ENCODE results near the gene OBP2B. TPM values are rescaled to one million over a fixed set of nuclear protein-coding genes. Genes with fewer than 3 reads are reported as not detected.

Gene OBP2B
- polyA plus RNA-seq, 1 donor from 2014 or later: not detected

DNA sequence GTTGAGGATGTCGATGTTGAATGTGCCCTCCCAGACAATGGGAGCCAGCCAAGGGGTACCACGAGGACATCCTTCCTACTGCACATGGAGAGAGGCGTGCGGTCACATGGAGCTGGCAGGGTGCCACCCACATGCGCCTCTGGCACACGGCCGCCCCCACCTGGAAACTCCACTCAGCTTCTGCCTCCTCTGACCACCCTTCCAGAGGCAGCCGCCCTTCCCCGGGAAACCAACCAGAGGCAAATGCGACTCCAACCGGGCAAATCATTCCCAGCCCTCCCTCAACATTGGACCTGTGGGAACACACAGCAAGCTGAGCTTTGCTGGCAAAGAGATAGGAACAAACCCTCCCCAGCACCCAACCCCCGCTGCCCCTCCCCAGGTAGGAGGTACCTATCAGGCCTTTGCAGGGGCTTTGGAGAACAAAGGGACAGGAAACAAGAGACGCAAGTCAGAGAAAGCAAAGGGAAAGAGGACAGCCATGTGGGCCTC is 48.5 kb upstream of the OBP2B start:
- H3K4me2 ChIP-seq (ENCODE audit: low read length): no peak overlapping the region
- no peak overlapping the region for H2AFZ ChIP-seq (ENCODE audit: low read depth, low read length)
- TF ChIP-seq RAD21 (conservative IDR thresholded peaks at IDR 0.05): no peak
- TF ChIP-seq, protein P1, sequence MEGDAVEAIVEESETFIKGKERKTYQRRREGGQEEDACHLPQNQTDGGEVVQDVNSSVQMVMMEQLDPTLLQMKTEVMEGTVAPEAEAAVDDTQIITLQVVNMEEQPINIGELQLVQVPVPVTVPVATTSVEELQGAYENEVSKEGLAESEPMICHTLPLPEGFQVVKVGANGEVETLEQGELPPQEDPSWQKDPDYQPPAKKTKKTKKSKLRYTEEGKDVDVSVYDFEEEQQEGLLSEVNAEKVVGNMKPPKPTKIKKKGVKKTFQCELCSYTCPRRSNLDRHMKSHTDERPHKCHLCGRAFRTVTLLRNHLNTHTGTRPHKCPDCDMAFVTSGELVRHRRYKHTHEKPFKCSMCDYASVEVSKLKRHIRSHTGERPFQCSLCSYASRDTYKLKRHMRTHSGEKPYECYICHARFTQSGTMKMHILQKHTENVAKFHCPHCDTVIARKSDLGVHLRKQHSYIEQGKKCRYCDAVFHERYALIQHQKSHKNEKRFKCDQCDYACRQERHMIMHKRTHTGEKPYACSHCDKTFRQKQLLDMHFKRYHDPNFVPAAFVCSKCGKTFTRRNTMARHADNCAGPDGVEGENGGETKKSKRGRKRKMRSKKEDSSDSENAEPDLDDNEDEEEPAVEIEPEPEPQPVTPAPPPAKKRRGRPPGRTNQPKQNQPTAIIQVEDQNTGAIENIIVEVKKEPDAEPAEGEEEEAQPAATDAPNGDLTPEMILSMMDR (IDR thresholded peaks at IDR 0.05; ENCODE audit: poor library complexity, severe bottlenecking): no peak
- no peak for TF ChIP-seq EP300 (conservative IDR thresholded peaks at IDR 0.05; ENCODE audit: poor library complexity, severe bottlenecking)
- no peak for TF ChIP-seq EZH2 (IDR thresholded peaks at IDR 0.05; ENCODE audit: borderline replicate concordance, insufficient read depth, low read length, poor library complexity, severe bottlenecking)
- TF ChIP-seq SMC3 (conservative IDR thresholded peaks at IDR 0.05; ENCODE audit: poor library complexity): no peak
- TF ChIP-seq, protein P2, sequence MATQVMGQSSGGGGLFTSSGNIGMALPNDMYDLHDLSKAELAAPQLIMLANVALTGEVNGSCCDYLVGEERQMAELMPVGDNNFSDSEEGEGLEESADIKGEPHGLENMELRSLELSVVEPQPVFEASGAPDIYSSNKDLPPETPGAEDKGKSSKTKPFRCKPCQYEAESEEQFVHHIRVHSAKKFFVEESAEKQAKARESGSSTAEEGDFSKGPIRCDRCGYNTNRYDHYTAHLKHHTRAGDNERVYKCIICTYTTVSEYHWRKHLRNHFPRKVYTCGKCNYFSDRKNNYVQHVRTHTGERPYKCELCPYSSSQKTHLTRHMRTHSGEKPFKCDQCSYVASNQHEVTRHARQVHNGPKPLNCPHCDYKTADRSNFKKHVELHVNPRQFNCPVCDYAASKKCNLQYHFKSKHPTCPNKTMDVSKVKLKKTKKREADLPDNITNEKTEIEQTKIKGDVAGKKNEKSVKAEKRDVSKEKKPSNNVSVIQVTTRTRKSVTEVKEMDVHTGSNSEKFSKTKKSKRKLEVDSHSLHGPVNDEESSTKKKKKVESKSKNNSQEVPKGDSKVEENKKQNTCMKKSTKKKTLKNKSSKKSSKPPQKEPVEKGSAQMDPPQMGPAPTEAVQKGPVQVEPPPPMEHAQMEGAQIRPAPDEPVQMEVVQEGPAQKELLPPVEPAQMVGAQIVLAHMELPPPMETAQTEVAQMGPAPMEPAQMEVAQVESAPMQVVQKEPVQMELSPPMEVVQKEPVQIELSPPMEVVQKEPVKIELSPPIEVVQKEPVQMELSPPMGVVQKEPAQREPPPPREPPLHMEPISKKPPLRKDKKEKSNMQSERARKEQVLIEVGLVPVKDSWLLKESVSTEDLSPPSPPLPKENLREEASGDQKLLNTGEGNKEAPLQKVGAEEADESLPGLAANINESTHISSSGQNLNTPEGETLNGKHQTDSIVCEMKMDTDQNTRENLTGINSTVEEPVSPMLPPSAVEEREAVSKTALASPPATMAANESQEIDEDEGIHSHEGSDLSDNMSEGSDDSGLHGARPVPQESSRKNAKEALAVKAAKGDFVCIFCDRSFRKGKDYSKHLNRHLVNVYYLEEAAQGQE (IDR thresholded peaks at IDR 0.05; ENCODE audit: borderline replicate concordance): no peak
- no peak for TF ChIP-seq POLR2AphosphoS5 (IDR thresholded peaks at IDR 0.05)
- TF ChIP-seq TAF1 (IDR thresholded peaks at IDR 0.05; ENCODE audit: low read depth): no peak
- no peak for TF ChIP-seq MXI1 (conservative IDR thresholded peaks at IDR 0.05; ENCODE audit: poor library complexity, severe bottlenecking)
- no peaks in the 10 kb centered on the region for H4K20me1 ChIP-seq (ENCODE audit: insufficient read depth)
- H3K9ac ChIP-seq (ENCODE audit: low read length): no peak overlapping the region
- H3K36me3 ChIP-seq (ENCODE audit: insufficient read depth, low read length): no peaks in the 10 kb centered on the region
- peaks cover 4% of the 10 kb centered on the region for H3K9me3 ChIP-seq (ENCODE audit: low read length)
- no peaks in the 10 kb centered on the region for H3K9me2 ChIP-seq (ENCODE audit: insufficient read depth, low read length)
- H3K27ac ChIP-seq (ENCODE audit: low read length): no peak overlapping the region
- H3K79me2 ChIP-seq (replicated peaks; ENCODE audit: insufficient read depth, low read length): no peaks in the 10 kb centered on the region
- no peak overlapping the region for H3K4me3 ChIP-seq (ENCODE audit: low read length)
- H3F3A ChIP-seq (ENCODE audit: insufficient read depth, low read length, poor library complexity, severe bottlenecking): no peaks in the 10 kb centered on the region
- no peaks in the 10 kb centered on the region for H3K27me3 ChIP-seq (ENCODE audit: insufficient read depth, low read depth, low read length)

DNA sequence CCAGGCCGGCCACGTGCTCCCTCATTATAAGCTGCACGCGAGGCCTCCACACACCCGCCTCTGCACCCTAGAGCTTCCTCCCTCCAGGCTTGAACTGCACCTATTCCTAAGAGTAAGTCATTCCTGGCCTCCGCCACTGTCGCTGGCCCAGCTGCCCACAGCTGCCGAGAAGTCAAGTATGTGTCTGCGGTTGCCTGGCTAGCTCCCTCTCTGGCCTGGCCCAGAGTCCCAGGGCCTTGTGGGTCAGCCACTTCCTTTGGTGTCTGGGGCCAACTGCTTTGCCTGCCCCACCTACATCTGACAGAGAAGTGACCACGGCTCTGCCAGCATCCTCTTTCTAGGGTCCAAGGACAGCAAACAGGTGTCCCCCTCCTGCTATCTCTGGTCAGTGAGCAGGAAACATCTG is 47.6 kb upstream of the OBP2B start:
- Histone ChIP-seq H3K79me2 (replicated peaks; ENCODE audit: insufficient read depth, low read length) (no peaks in the 10 kb centered on the region), H3K27ac (ENCODE audit: low read length) (no peak overlapping the region), H3K9ac (ENCODE audit: low read length) (no peak overlapping the region), H3K36me3 (ENCODE audit: insufficient read depth, low read length) (no peaks in the 10 kb centered on the region), H3F3A (ENCODE audit: insufficient read depth, low read length, poor library complexity, severe bottlenecking) (no peaks in the 10 kb centered on the region), H4K20me1 (ENCODE audit: insufficient read depth) (no peaks in the 10 kb centered on the region), H3K9me3 (ENCODE audit: low read length) (peaks cover 4% of the 10 kb centered on the region), H2AFZ (ENCODE audit: low read depth, low read length) (no peak overlapping the region), H3K4me3 (ENCODE audit: low read length) (no peak overlapping the region), H3K9me2 (ENCODE audit: insufficient read depth, low read length) (no peaks in the 10 kb centered on the region), H3K27me3 (ENCODE audit: insufficient read depth, low read depth, low read length) (no peaks in the 10 kb centered on the region), H3K4me2 (ENCODE audit: low read length) (no peak overlapping the region)
- TF ChIP-seq MXI1 (conservative IDR thresholded peaks at IDR 0.05; ENCODE audit: poor library complexity, severe bottlenecking): no peak
- no peak for TF ChIP-seq SMC3 (conservative IDR thresholded peaks at IDR 0.05; ENCODE audit: poor library complexity)
- TF ChIP-seq, protein P2 (IDR thresholded peaks at IDR 0.05; ENCODE audit: borderline replicate concordance): no peak

Data from neural cell (in vitro differentiated cells).